H9 (cell line): ENCODE data around the gene RET. TPM values are rescaled to one million over a fixed set of nuclear protein-coding genes. Genes with fewer than 3 reads are reported as not detected.

Experiments
- DNase-seq: peaks from one replicate; pipeline ENCODE4 v3.0.0-alpha.2; 2017
- H2AFZ ChIP-seq: one replicate; pipeline ENCODE4 v1.6.1; 2013; ENCODE audit warnings: mild to moderate bottlenecking, low read length, control low read depth, moderate library complexity
- H2AK5ac ChIP-seq: 2 replicates; pipeline ENCODE4 v1.6.1; 2013; ENCODE audit warnings: low read length, control low read depth, mixed read lengths; ENCODE audit not compliant: insufficient read length
- H2BK120ac ChIP-seq: one replicate; pipeline ENCODE4 v1.6.1; 2013; ENCODE audit warnings: low read depth, mild to moderate bottlenecking, low read length, control low read depth, inconsistent platforms; ENCODE audit not compliant: poor library complexity, severe bottlenecking
- H2BK12ac ChIP-seq: 2 replicates; pipeline ENCODE4 v1.6.1; 2013; ENCODE audit warnings: low read length, control low read depth, mixed read lengths, low read depth; ENCODE audit not compliant: insufficient read length
- H2BK15ac ChIP-seq: 2 replicates; pipeline ENCODE4 v1.6.1; 2013; ENCODE audit warnings: low read depth, low read length, control low read depth
- H2BK20ac ChIP-seq: one replicate; pipeline ENCODE4 v1.6.1; 2013; ENCODE audit warnings: low read depth, mild to moderate bottlenecking, low read length, control low read depth, inconsistent platforms; ENCODE audit not compliant: poor library complexity, severe bottlenecking
- H2BK5ac ChIP-seq: 2 replicates; pipeline ENCODE4 v1.6.1; 2013; ENCODE audit warnings: low read length, control low read depth, mixed read lengths; ENCODE audit not compliant: insufficient read length
- H3K14ac ChIP-seq: 2 replicates; pipeline ENCODE4 v1.6.1; 2013; ENCODE audit warnings: low read length, control low read depth; ENCODE audit not compliant: insufficient read depth
- H3K18ac ChIP-seq: 2 replicates; pipeline ENCODE4 v1.6.1; 2013; ENCODE audit warnings: low read depth, mild to moderate bottlenecking, mixed read lengths, low read length, control low read depth; ENCODE audit not compliant: insufficient read length
- H3K23ac ChIP-seq: 2 replicates; pipeline ENCODE4 v1.6.1; 2013; ENCODE audit warnings: low read length, control low read depth, mixed read lengths, low read depth; ENCODE audit not compliant: insufficient read length
- H3K23me2 ChIP-seq: 2 replicates; pipeline ENCODE4 v1.6.1; 2013; ENCODE audit warnings: low read depth, mild to moderate bottlenecking, mixed read lengths, low read length, control low read depth; ENCODE audit not compliant: insufficient read length, poor library complexity, severe bottlenecking
- H3K27ac ChIP-seq: 2 replicates; pipeline ENCODE4 v1.5.1; 2013; ENCODE audit warnings: low read length, control low read depth, mixed read lengths, low read depth; ENCODE audit not compliant: insufficient read length
- H3K27me3 ChIP-seq: 2 replicates; pipeline ENCODE4 v1.6.1; 2013; ENCODE audit warnings: low read length, control low read depth, inconsistent platforms; ENCODE audit not compliant: insufficient read depth
- H3K4ac ChIP-seq: 2 replicates; pipeline ENCODE4 v1.6.1; 2013; ENCODE audit warnings: low read depth, mild to moderate bottlenecking, control low read depth, inconsistent platforms, low read length, moderate library complexity
- H3K4me1 ChIP-seq: 2 replicates; pipeline ENCODE4 v1.6.1; 2013; ENCODE audit warnings: low read length, control low read depth, inconsistent platforms; ENCODE audit not compliant: insufficient read depth
- H3K4me2 ChIP-seq: 2 replicates; pipeline ENCODE4 v1.6.1; 2013; ENCODE audit warnings: low read length, control low read depth, mixed read lengths; ENCODE audit not compliant: insufficient read length, insufficient read depth
- H3K56ac ChIP-seq: 2 replicates; pipeline ENCODE4 v1.6.1; 2013; ENCODE audit warnings: low read depth, mild to moderate bottlenecking, mixed read lengths, low read length, control low read depth; ENCODE audit not compliant: insufficient read length
- H3K79me1 ChIP-seq: 2 replicates; pipeline ENCODE4 v1.6.1; 2013; ENCODE audit warnings: low read depth, mild to moderate bottlenecking, moderate library complexity, low read length, control low read depth, inconsistent platforms; ENCODE audit not compliant: insufficient read depth, poor library complexity, severe bottlenecking
- H3K79me2 ChIP-seq: 2 replicates; pipeline ENCODE4 v1.6.1; 2013; ENCODE audit warnings: low read length, control low read depth, inconsistent platforms; ENCODE audit not compliant: insufficient read depth
- H3K9ac ChIP-seq: 2 replicates; pipeline ENCODE4 v1.6.1; 2013; ENCODE audit warnings: low read length, control low read depth, mixed read lengths; ENCODE audit not compliant: insufficient read length; ENCODE audit errors: extremely low read depth
- H3K9me3 ChIP-seq: one replicate; pipeline ENCODE4 v1.6.1; 2013; ENCODE audit warnings: low read depth, low read length, inconsistent platforms; ENCODE audit not compliant: control insufficient read depth
- H3T11ph ChIP-seq: one replicate; pipeline ENCODE4 v1.6.1; 2013; ENCODE audit warnings: mild to moderate bottlenecking, low read length, control low read depth, inconsistent platforms
- H4K20me1 ChIP-seq: one replicate; pipeline ENCODE4 v1.6.1; 2013; ENCODE audit not compliant: control insufficient read depth, insufficient read length, insufficient read depth
- H4K5ac ChIP-seq: 2 replicates; pipeline ENCODE4 v1.6.1; 2013; ENCODE audit warnings: low read depth, mild to moderate bottlenecking, mixed read lengths, low read length, control low read depth; ENCODE audit not compliant: insufficient read length
- H4K8ac ChIP-seq: replicated peaks from 2 replicates; pipeline ENCODE4 v1.6.1; 2013; ENCODE audit warnings: low read length, control low read depth, mixed read lengths, low read depth; ENCODE audit not compliant: insufficient read length
- H4K91ac ChIP-seq: 2 replicates; pipeline ENCODE4 v1.6.1; 2013; ENCODE audit warnings: low read depth, mild to moderate bottlenecking, moderate library complexity, mixed read lengths, low read length, control low read depth; ENCODE audit not compliant: insufficient read length
- H3K27ac Mint-ChIP-seq, 3 experiments: 2 replicates in 2 of 3; 3 replicates in 1 of 3; pipeline ENCODE4 v1.8.0; 2020 to 2021; ENCODE audit warnings: mixed read lengths in 3 of 3, mild to moderate bottlenecking in 1 of 3, moderate library complexity in 1 of 3
- H3K27me3 Mint-ChIP-seq: 2 replicates; pipeline ENCODE4 v1.8.0; 2021; ENCODE audit warnings: low read depth, mild to moderate bottlenecking, moderate library complexity, mixed read lengths
- H3K36me3 Mint-ChIP-seq, 3 experiments: 2 replicates in 2 of 3; 3 replicates in 1 of 3; pipeline ENCODE4 v1.8.0; 2020 to 2021; ENCODE audit warnings: low read depth in 3 of 3, mixed read lengths in 3 of 3; ENCODE audit not compliant: insufficient read depth in 1 of 3
- H3K4me1 Mint-ChIP-seq, 2 experiments: 2 replicates each; pipeline ENCODE4 v1.8.0; 2020; ENCODE audit warnings: mixed read lengths in 2 of 2
- H3K4me3 Mint-ChIP-seq, 2 experiments: 2 replicates in 1 of 2; 3 replicates in 1 of 2; pipeline ENCODE4 v1.8.0; 2020 to 2021; ENCODE audit warnings: mild to moderate bottlenecking in 2 of 2, mixed read lengths in 2 of 2, moderate library complexity in 1 of 2
- H3K9me3 Mint-ChIP-seq, 2 experiments: 2 replicates in 1 of 2; 3 replicates in 1 of 2; pipeline ENCODE4 v1.8.0; 2020; ENCODE audit warnings: mild to moderate bottlenecking in 2 of 2, mixed read lengths in 2 of 2, moderate library complexity in 1 of 2
- WGBS: extraction: QIAGEN DNeasy Blood & Tissue Kit; methylation state at CpG from one replicate; pipeline ENCODE4 v1.1.7; 2013; ENCODE audit warnings: missing lambda C conversion rate, low lambda C conversion rate, mixed read lengths; ENCODE audit not compliant: insufficient read length; ENCODE audit errors: extremely low coverage; 5-methylcytosine and 5-hydroxymethylcytosine counted together
- total RNA-seq: library from RNA; stranded (reverse); gene quantifications from 2 replicates; pipeline ENCODE4 v1.2.1, GENCODE V29; 2021
- TF ChIP-seq, protein P1 (sequence below): fragments of 200-600 bp; sonication (generic); conservative IDR thresholded peaks from 3 replicates; pipeline ENCODE4 v1.8.0; 2021; ENCODE audit warnings: antibody characterized with exemption, mild to moderate bottlenecking

The RET gene
- total RNA-seq, 1 experiment from 2014 or later, result 12.2 TPM

DNA sequence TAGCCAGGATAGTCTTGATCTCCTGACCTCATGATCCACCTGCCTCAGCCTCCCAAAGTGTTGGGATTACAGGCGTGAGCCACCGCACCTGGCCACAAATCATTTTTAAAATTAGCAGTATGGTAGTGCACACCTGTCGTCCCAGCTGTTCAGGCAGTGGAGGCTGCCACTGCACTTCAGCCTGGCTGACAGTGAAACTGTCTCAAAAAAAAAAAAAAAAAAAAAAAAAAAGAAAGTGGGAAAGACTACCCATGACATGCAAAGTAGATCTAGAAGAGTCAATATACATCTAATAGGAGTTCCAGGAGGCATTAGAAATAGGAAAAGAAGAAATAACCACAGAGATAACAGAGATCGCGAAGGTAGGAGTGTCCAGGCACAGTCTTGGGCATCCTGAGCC lies 64.6 kb downstream of the RET start:
- H2BK12ac ChIP-seq, result no peak overlapping the region
- no peak overlapping the region for H3K4ac ChIP-seq
- no peak overlapping the region for H2BK15ac ChIP-seq
- no peaks in the 10 kb centered on the region for H3K9me3 ChIP-seq
- H4K8ac ChIP-seq, result no peak overlapping the region
- no peak for DNase-seq
- H3K4me2 ChIP-seq, result no peak overlapping the region
- H3K27me3 Mint-ChIP-seq, result peaks cover 6% of the 10 kb centered on the region; the same call in 1 of the 2 replicates
- no peak overlapping the region for H3K23ac ChIP-seq
- no peak overlapping the region for H3K56ac ChIP-seq
- WGBS, result no CpG with 5 or more reads among the region's 5 CpGs
- no peak overlapping the region for H2BK5ac ChIP-seq
- peaks cover 35% of the 10 kb centered on the region in 2 experiments for H3K4me1 Mint-ChIP-seq
- no peak overlapping the region for H2AK5ac ChIP-seq
- H3K14ac ChIP-seq, result no peak overlapping the region
- H3K79me2 ChIP-seq, result no peaks in the 10 kb centered on the region; the same call in 1 of the 2 replicates
- H2AFZ ChIP-seq, result no peak overlapping the region
- H3K4me1 ChIP-seq, result no peaks in the 10 kb centered on the region
- TF ChIP-seq, protein P1, sequence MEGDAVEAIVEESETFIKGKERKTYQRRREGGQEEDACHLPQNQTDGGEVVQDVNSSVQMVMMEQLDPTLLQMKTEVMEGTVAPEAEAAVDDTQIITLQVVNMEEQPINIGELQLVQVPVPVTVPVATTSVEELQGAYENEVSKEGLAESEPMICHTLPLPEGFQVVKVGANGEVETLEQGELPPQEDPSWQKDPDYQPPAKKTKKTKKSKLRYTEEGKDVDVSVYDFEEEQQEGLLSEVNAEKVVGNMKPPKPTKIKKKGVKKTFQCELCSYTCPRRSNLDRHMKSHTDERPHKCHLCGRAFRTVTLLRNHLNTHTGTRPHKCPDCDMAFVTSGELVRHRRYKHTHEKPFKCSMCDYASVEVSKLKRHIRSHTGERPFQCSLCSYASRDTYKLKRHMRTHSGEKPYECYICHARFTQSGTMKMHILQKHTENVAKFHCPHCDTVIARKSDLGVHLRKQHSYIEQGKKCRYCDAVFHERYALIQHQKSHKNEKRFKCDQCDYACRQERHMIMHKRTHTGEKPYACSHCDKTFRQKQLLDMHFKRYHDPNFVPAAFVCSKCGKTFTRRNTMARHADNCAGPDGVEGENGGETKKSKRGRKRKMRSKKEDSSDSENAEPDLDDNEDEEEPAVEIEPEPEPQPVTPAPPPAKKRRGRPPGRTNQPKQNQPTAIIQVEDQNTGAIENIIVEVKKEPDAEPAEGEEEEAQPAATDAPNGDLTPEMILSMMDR, result no peak
- H4K20me1 ChIP-seq, result no peaks in the 10 kb centered on the region
- H2BK120ac ChIP-seq, result no peak overlapping the region
- H3K18ac ChIP-seq, result no peak overlapping the region
- H4K91ac ChIP-seq, result no peak overlapping the region
- no peak overlapping the region for H2BK20ac ChIP-seq
- H3K27ac Mint-ChIP-seq, result no peak overlapping the region
- H3K4me3 Mint-ChIP-seq, result no peak overlapping the region; a peak in 1 of 5 replicates
- H3K27me3 ChIP-seq, result no peaks in the 10 kb centered on the region
- no peaks in the 10 kb centered on the region for H3K9me3 Mint-ChIP-seq
- H3K27ac ChIP-seq, result no peak overlapping the region
- H3K23me2 ChIP-seq, result peaks cover 5% of the 10 kb centered on the region
- no peak overlapping the region for H4K5ac ChIP-seq
- no peaks in the 10 kb centered on the region for H3K79me1 ChIP-seq
- H3K9ac ChIP-seq, result no peak overlapping the region
- H3T11ph ChIP-seq, result no peak overlapping the region
- peaks cover 2 to 3% (median 2%) of the 10 kb centered on the region in 3 experiments; a peak in 2 of 7 replicates for H3K36me3 Mint-ChIP-seq
